HG03432 (cell line): Measurements from ENCODE around the gene GOLGA7B.

Experiments
- ATAC-seq: cut with Tn5 transposase; IDR thresholded peaks from one replicate; pipeline ENCODE4 v1.9.1; 2021; ENCODE audit warnings: mild to moderate bottlenecking, moderate library complexity; ENCODE audit not compliant: unreplicated experiment

The GOLGA7B gene

DNA sequence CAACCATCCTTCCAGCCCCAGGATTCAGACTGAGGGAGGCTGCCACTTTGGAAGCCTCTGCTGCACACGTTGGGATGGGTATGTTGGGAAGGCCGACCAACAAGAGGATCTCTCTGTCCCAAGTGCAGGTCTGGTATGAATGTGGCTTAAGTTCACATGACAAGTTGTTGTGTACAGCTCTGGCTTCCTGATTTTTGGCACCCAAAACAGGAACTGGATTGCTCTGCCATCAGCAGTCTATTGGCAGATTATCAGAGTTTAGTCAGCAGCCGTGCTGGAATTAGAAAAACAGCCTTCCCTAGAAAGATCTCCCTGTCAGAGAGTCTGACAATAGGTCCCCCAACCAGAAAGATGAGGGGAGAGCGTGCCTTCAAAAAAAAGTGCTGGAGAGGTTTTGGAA, 66.9 kb downstream of the GOLGA7B start:
- ATAC-seq = no peak

DNA sequence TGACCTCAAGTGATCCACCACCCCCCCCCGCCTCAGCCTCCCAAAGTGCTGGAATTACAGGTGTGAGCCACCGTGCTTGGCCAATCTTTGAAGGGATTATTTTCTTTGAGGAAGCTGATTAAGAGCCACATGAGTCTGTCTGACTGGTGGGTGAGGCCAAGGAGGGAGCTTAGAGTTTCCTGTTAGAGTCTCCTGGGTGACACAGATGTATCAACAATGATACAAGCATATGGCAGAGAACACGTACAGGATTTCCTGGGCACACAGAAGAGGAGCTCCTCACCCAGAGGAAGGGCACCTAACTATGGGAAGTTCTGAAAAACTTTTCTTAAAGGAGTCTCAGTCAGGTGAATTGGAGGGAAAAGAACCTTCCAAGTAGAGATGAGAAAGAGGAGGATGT, 69.4 kb downstream of the GOLGA7B start:
- no peak for ATAC-seq

DNA sequence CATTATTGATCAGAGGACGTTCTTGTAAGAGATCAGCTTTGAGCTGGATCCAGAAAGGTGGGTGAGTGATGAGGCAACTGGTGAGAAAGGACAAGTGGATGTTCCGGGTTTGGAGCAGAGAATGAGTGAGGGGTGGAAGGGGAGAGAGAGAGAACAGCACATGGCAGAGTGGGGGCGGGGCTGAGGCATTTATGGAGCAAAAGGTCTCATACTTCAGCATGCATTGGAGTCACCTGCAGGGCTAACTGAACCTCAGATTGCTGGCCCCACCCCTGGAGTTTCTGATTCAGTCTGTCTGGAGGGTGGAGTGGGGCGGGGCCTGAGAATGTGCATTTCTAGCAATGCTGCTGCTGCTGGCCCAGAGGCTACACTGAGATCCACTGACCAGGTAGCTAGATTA, 71.2 kb downstream of the GOLGA7B start:
- ATAC-seq = no peak
